HG02938 (cell line): ENCODE results near the gene TBC1D8.

Experiments
- ATAC-seq: cut with Tn5 transposase; IDR thresholded peaks from one replicate; pipeline ENCODE4 v1.9.1; 2021; ENCODE audit warnings: mild to moderate bottlenecking, moderate library complexity; ENCODE audit not compliant: unreplicated experiment

The TBC1D8 gene

GRCh38 chr2:101004620-101005325, 146.4 kb downstream of the TBC1D8 start:
- no peak for ATAC-seq

- no peak for ATAC-seq
Observed at GRCh38 chr2:101003278-101003775, 147.9 kb downstream of the TBC1D8 start.

- ATAC-seq = no peak
Observed at GRCh38 chr2:101002562-101003277, 148.5 kb downstream of the TBC1D8 start.

GRCh38 chr2:101001691-101002561, 149.3 kb downstream of the TBC1D8 start, which contains the start of gene RPL31:
Gene RPL31, plus strand, starts transcription at chr2:101002289. Its CDS starts 413 bp downstream, at chr2:101002702.
- ATAC-seq = peak; percentile 94

- no peak for ATAC-seq
Observed at GRCh38 chr2:100999995-101000394, 151.2 kb downstream of the TBC1D8 start.

- no peak for ATAC-seq
Observed at GRCh38 chr2:100998235-100998573, 153.0 kb downstream of the TBC1D8 start.

GRCh38 chr2:100997509-100998234, 153.5 kb downstream of the TBC1D8 start:
- ATAC-seq = no peak

GRCh38 chr2:100995309-100996075, 155.7 kb downstream of the TBC1D8 start:
- ATAC-seq = no peak

GRCh38 chr2:100993294-100993693, 157.9 kb downstream of the TBC1D8 start:
- ATAC-seq = no peak

GRCh38 chr2:100992262-100992661, 158.9 kb downstream of the TBC1D8 start:
- ATAC-seq = no peak

GRCh38 chr2:100991404-100991773, 159.8 kb downstream of the TBC1D8 start:
- no peak for ATAC-seq

GRCh38 chr2:100990650-100991403, 160.4 kb downstream of the TBC1D8 start:
- no peak for ATAC-seq

- ATAC-seq = no peak
Observed at GRCh38 chr2:100990166-100990565, 161.0 kb downstream of the TBC1D8 start.

GRCh38 chr2:100989666-100990065, 161.5 kb downstream of the TBC1D8 start:
- no peak for ATAC-seq

GRCh38 chr2:100988630-100989417, 162.4 kb downstream of the TBC1D8 start:
- no peak for ATAC-seq

- ATAC-seq = no peak
Observed at GRCh38 chr2:100987974-100988373, 163.2 kb downstream of the TBC1D8 start.

- ATAC-seq = no peak
Observed at GRCh38 chr2:100987536-100987935, 163.6 kb downstream of the TBC1D8 start.

- no peak for ATAC-seq
Observed at GRCh38 chr2:100986157-100986556, 165.0 kb downstream of the TBC1D8 start.
